Natural killer cell (primary cell): ENCODE data around the gene VAV3. TPM values are rescaled to one million over a fixed set of nuclear protein-coding genes. Genes with fewer than 3 reads are reported as not detected.

ENCODE experiments used
- ATAC-seq, 3 donors: fragments of 150-1000 bp in 2 of 3; fragments of 200-7000 bp in 1 of 3; cut with Tn5 transposase; 1 replicate in 1 of 3; 2 replicates in 2 of 3; pipeline ENCODE4 v1.10.0; 2021; ENCODE audit warnings: mild to moderate bottlenecking in 2 of 3, moderate library complexity in 2 of 3
- DNase-seq, 2 donors: peaks; one replicate each; pipeline versions ENCODE4 v3.0.0 to v3.0.0-alpha.2; 2013 to 2021; ENCODE audit warnings: mixed read lengths in 1 of 2
- H3K27ac ChIP-seq: one replicate; pipeline ENCODE4 v1.5.1; 2013; ENCODE audit warnings: mild to moderate bottlenecking, low read length
- H3K27me3 ChIP-seq: one replicate; pipeline ENCODE4 v1.6.1; 2013; ENCODE audit warnings: low read length; ENCODE audit not compliant: control insufficient read depth, insufficient read depth
- H3K36me3 ChIP-seq: one replicate; pipeline ENCODE4 v1.6.1; 2013; ENCODE audit warnings: low read length; ENCODE audit not compliant: control insufficient read depth, insufficient read depth
- H3K4me1 ChIP-seq: one replicate; pipeline ENCODE4 v1.6.1; 2013; ENCODE audit warnings: low read length; ENCODE audit not compliant: control insufficient read depth, insufficient read depth
- H3K4me3 ChIP-seq: one replicate; pipeline ENCODE4 v1.5.1; 2013; ENCODE audit warnings: low read length
- H3K9me3 ChIP-seq: one replicate; pipeline ENCODE4 v1.6.1; 2013; ENCODE audit warnings: low read length; ENCODE audit not compliant: control insufficient read depth, insufficient read depth
- H3K27ac Mint-ChIP-seq, 2 donors: one replicate each; pipeline ENCODE4 v1.8.0; 2022; ENCODE audit warnings: mild to moderate bottlenecking in 2 of 2, mixed read lengths in 2 of 2, moderate library complexity in 1 of 2
- H3K27me3 Mint-ChIP-seq, 2 donors: one replicate each; pipeline ENCODE4 v1.8.0; 2022; ENCODE audit warnings: low read depth in 2 of 2, mixed read lengths in 2 of 2
- H3K36me3 Mint-ChIP-seq: one replicate; pipeline ENCODE4 v1.8.0; 2022; ENCODE audit warnings: mixed read lengths
- H3K4me1 Mint-ChIP-seq, 2 donors: one replicate each; pipeline ENCODE4 v1.8.0; 2022; ENCODE audit warnings: mixed read lengths in 2 of 2
- H3K4me3 Mint-ChIP-seq: one replicate; pipeline ENCODE4 v1.8.0; 2022; ENCODE audit warnings: mild to moderate bottlenecking, moderate library complexity, mixed read lengths
- H3K9me3 Mint-ChIP-seq, 2 donors: one replicate each; pipeline ENCODE4 v1.8.0; 2022; ENCODE audit warnings: mixed read lengths in 2 of 2
- WGBS: methylation state at CpG from one replicate; pipeline ENCODE4 v1.1.7; 2013; ENCODE audit warnings: missing lambda C conversion rate; ENCODE audit not compliant: insufficient coverage; 5-methylcytosine and 5-hydroxymethylcytosine counted together
- intact Hi-C: fragments of 100-400 bp; cut with micrococcal nuclease; formaldehyde crosslinking; loops from one replicate; pipeline ENCODE4 v1.14.2; 2022
- total RNA-seq, 4 donors: library from RNA; stranded (reverse); fragments of 120-200 nt in 1 of 4; gene quantifications; one replicate each; pipeline versions ENCODE4 v1.2.3 to v1.2.4, GENCODE V29; 2013 to 2022
- TF ChIP-seq, protein P1 (sequence below): fragments of 200-600 bp; IDR thresholded peaks from one replicate; pipeline ENCODE4 v1.8.0; 2022; ENCODE audit warnings: antibody characterized with exemption

The VAV3 gene
- total RNA-seq, 3 donors from 2014 or later (not counting 1 experiment from before 2014, with no cell fraction given), result 95.8 to 101 (median 96.6) TPM

DNA sequence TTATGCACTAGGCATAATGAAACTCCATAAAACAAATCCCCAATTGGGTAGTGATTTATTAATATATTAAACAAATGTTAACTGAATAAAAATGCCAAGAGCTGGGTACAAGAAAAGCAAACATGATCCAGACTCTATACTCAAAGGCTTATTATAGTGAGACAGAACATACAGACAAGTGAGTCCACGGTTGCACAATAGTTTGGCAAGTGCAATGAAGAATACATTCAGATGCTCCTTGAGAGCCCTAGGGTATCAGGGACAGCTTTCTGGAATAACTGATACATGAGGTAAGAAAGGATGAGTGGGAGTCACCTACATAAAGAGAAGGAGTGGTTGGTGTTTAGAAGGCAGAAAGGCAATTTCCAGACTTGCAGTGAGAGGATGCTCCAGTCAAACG is 85.1 kb downstream of the VAV3 start:
- peaks cover 66 to 73% of the 10 kb centered on the region in 2 donors for H3K4me1 Mint-ChIP-seq
- no peak overlapping the region for H3K4me3 Mint-ChIP-seq
- TF ChIP-seq, protein P1, sequence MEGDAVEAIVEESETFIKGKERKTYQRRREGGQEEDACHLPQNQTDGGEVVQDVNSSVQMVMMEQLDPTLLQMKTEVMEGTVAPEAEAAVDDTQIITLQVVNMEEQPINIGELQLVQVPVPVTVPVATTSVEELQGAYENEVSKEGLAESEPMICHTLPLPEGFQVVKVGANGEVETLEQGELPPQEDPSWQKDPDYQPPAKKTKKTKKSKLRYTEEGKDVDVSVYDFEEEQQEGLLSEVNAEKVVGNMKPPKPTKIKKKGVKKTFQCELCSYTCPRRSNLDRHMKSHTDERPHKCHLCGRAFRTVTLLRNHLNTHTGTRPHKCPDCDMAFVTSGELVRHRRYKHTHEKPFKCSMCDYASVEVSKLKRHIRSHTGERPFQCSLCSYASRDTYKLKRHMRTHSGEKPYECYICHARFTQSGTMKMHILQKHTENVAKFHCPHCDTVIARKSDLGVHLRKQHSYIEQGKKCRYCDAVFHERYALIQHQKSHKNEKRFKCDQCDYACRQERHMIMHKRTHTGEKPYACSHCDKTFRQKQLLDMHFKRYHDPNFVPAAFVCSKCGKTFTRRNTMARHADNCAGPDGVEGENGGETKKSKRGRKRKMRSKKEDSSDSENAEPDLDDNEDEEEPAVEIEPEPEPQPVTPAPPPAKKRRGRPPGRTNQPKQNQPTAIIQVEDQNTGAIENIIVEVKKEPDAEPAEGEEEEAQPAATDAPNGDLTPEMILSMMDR, result no peak
- Histone ChIP-seq H3K36me3 (no peaks in the 10 kb centered on the region), H3K27me3 (no peaks in the 10 kb centered on the region), H3K4me3 (no peak overlapping the region), H3K27ac (no peak overlapping the region), H3K9me3 (no peaks in the 10 kb centered on the region), H3K4me1 (peaks cover 13% of the 10 kb centered on the region)
- intact Hi-C loops, result loop anchor here (10.0 kb wide), 1 partner anchor 245 kb away; no protein-coding TSS in a partner anchor
- H3K9me3 Mint-ChIP-seq, result peaks cover 0 to 10% of the 10 kb centered on the region in 2 donors
- WGBS, result 92% methylated on average over 2 of the region's 2 CpGs
- peak overlapping the region; percentile 2 to 14 for H3K27ac Mint-ChIP-seq
- no peaks in the 10 kb centered on the region for H3K27me3 Mint-ChIP-seq
- no peak for DNase-seq
- H3K36me3 Mint-ChIP-seq, result no peaks in the 10 kb centered on the region
- no peak for ATAC-seq

DNA sequence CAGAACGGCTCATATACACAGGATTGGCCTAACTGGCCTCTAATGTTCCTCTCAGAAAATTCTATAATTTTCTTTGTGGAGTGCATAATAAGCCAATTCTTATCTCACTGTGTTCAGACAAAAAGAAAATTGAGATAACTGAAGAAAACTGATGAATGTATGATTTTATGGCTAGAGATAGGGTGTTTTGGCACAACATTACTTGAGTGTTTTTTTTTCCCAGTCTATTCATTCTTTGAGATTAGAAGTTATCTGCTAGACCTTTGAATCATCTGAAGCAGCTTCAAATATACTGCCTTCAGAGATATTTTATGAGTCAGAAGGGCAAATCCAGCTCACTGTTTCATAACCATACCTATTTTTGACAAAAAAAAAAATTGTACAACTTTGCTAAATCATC is 85.6 kb downstream of the VAV3 start:
- H3K27ac Mint-ChIP-seq, result no peak overlapping the region
- no peak for DNase-seq
- ATAC-seq, result no peak
- Histone ChIP-seq H3K4me3 (no peak overlapping the region), H3K27me3 (no peaks in the 10 kb centered on the region), H3K27ac (no peak overlapping the region), H3K36me3 (no peaks in the 10 kb centered on the region), H3K4me1 (peaks cover 15% of the 10 kb centered on the region), H3K9me3 (no peaks in the 10 kb centered on the region)
- intact Hi-C loops, result loop anchor here (10.0 kb wide), 1 partner anchor 245 kb away; no protein-coding TSS in a partner anchor
- no peaks in the 10 kb centered on the region for H3K36me3 Mint-ChIP-seq
- TF ChIP-seq, protein P1, result no peak
- 100% methylated on average over 1 of the region's 1 CpG for WGBS
- no peaks in the 10 kb centered on the region for H3K27me3 Mint-ChIP-seq
- H3K9me3 Mint-ChIP-seq, result peaks cover 0 to 10% of the 10 kb centered on the region in 2 donors
- no peak overlapping the region for H3K4me3 Mint-ChIP-seq
- H3K4me1 Mint-ChIP-seq, result peaks cover 72% of the 10 kb centered on the region in 2 donors

DNA sequence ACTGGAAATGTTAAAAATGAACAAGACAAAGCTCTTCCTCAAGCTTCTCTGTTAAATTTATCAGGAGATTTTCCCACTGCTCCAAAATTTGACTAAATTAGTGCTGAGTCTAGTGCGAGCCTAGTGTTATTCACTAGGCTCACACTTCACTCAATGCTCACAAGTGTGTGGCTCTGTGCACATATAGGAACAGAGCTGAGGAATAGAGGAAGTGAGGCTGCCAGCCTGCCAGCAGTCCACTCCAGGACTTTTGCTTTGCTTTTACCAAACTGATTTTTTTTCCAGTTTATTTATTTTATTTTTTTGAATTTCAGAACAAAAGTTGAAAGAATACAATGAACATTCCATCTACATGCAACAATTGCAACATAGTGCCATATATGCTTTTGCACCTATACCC is 87.2 kb downstream of the VAV3 start:
- no peaks in the 10 kb centered on the region for H3K27me3 ChIP-seq
- Mint-ChIP-seq H3K27me3 (no peaks in the 10 kb centered on the region), H3K4me1 (peaks cover 74 to 83% of the 10 kb centered on the region in 2 donors), H3K36me3 (no peaks in the 10 kb centered on the region), H3K4me3 (no peak overlapping the region), H3K9me3 (peaks cover 0 to 10% of the 10 kb centered on the region in 2 donors), H3K27ac (peak overlapping the region; percentile 10 to 42)
- no peaks in the 10 kb centered on the region for H3K36me3 ChIP-seq
- H3K4me3 ChIP-seq, result no peak overlapping the region
- TF ChIP-seq, protein P1, result no peak
- H3K27ac ChIP-seq, result no peak overlapping the region
- intact Hi-C loops, result loop anchor here (10.0 kb wide), 1 partner anchor 247 kb away; no protein-coding TSS in a partner anchor
- WGBS, result 71% methylated on average over 1 of the region's 1 CpG
- ATAC-seq, result peak in 1 of 3 donors; percentile 63
- peaks cover 15% of the 10 kb centered on the region for H3K4me1 ChIP-seq
- H3K9me3 ChIP-seq, result no peaks in the 10 kb centered on the region
- DNase-seq, result no peak

DNA sequence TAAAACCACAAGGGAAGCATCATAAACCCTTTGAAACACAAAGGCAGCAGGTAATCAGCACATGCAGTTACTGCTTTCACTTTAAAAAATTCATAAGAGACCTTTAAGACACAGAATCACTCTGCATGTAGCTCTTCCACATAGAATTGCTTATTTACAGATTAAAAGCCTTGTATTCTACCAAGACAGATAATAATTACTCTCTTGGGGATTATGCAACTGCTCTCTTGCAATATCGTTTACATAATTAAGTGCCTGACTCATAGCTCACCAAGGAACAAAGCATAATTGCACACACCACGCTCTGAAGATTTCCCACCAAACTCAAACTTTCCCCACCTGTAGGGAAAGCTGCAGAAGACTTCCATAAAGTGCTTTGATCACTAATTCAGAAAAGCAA is 87.9 kb downstream of the VAV3 start:
- Mint-ChIP-seq H3K4me1 (peaks cover 71 to 79% of the 10 kb centered on the region in 2 donors), H3K36me3 (no peaks in the 10 kb centered on the region), H3K9me3 (peaks cover 0 to 10% of the 10 kb centered on the region in 2 donors), H3K27ac (peak overlapping the region; percentile 10 to 42), H3K4me3 (no peak overlapping the region), H3K27me3 (no peaks in the 10 kb centered on the region)
- Histone ChIP-seq H3K4me1 (peaks cover 15% of the 10 kb centered on the region), H3K4me3 (no peak overlapping the region), H3K9me3 (no peaks in the 10 kb centered on the region), H3K27ac (no peak overlapping the region), H3K36me3 (no peaks in the 10 kb centered on the region), H3K27me3 (no peaks in the 10 kb centered on the region)
- intact Hi-C loops, result loop anchor here (10.0 kb wide), 1 partner anchor 248 kb away; no protein-coding TSS in a partner anchor
- DNase-seq (no peak), ATAC-seq (peak in 1 of 3 donors; percentile 50)
- 42% methylated on average over 2 of the region's 2 CpGs for WGBS
- TF ChIP-seq, protein P1, result no peak
